SK-N-SH (cell line): ENCODE data around the gene RUFY4. TPM values are rescaled to one million over a fixed set of nuclear protein-coding genes. Genes with fewer than 3 reads are reported as not detected.

Source experiments
- CTCF ChIA-PET: fragments of 300-600, 350-600 bp; formaldehyde crosslinking; extraction: SDS; loops from one replicate; lab custom pipeline; 2021; lab: Yijun Ruan, JAX
- POLR2A ChIA-PET: fragments of 350-600 bp; sonication (Branson Sonifier 250); formaldehyde crosslinking; extraction: SDS; loops from one replicate; lab custom pipeline; 2020; ENCODE audit warnings: antibody characterized with exemption, inconsistent platforms; lab: Yijun Ruan, JAX
- DNase-seq: peaks from one replicate; pipeline ENCODE4 v3.0.0; 2012
- H2AFZ ChIP-seq: fragments of 200-600 bp; sonication (generic); 2 replicates; pipeline ENCODE4 v1.8.1; 2016; ENCODE audit warnings: antibody characterized with exemption, mild to moderate bottlenecking, low read depth
- H3F3A ChIP-seq: fragments of 200-600 bp; sonication (generic); replicated peaks from 2 replicates; pipeline ENCODE3; 2016; ENCODE audit warnings: antibody characterized with exemption, mild to moderate bottlenecking; ENCODE audit not compliant: insufficient read depth
- H3K27ac ChIP-seq, 2 experiments: fragments of 200-500 bp in 1 of 2; fragments of 200-600 bp in 1 of 2; sonication (Bioruptor generic) in 1 of 2; sonication (generic), shearing (Covaris generic) in 1 of 2; 2 replicates each; pipeline versions ENCODE4 v1.5.1 to v1.6.1; 2014 to 2016; ENCODE audit warnings: low read depth in 2 of 2, inconsistent platforms in 1 of 2, low read length in 1 of 2, mild to moderate bottlenecking in 1 of 2, mixed read lengths in 1 of 2
- H3K27me3 ChIP-seq: fragments of 200-600 bp; sonication (generic), shearing (Covaris generic); 2 replicates; pipeline ENCODE4 v1.6.1; 2016; ENCODE audit warnings: mixed run types; ENCODE audit not compliant: insufficient read depth
- H3K36me3 ChIP-seq, 2 experiments: fragments of 200-500 bp in 1 of 2; fragments of 200-600 bp in 1 of 2; sonication (Bioruptor generic) in 1 of 2; sonication (generic) in 1 of 2; replicated peaks in 1 of 2; 2 replicates each; pipeline versions ENCODE3 to v1.5.1; 2014 to 2016; ENCODE audit warnings: low read length in 1 of 2, mild to moderate bottlenecking in 1 of 2; ENCODE audit not compliant: insufficient read depth in 2 of 2, control insufficient read depth in 1 of 2
- H3K4me1 ChIP-seq, 2 experiments: fragments of 200-500 bp in 1 of 2; fragments of 200-600 bp in 1 of 2; sonication (Bioruptor generic) in 1 of 2; sonication (generic), shearing (Covaris generic) in 1 of 2; 2 replicates each; pipeline versions ENCODE4 v1.5.1 to v1.6.1; 2014 to 2016; ENCODE audit warnings: low read depth in 1 of 2, low read length in 1 of 2, mixed run types in 1 of 2; ENCODE audit not compliant: insufficient read depth in 2 of 2, control insufficient read depth in 1 of 2
- H3K4me2 ChIP-seq: fragments of 200-600 bp; sonication (generic), shearing (Covaris generic); 2 replicates; pipeline ENCODE4 v1.6.1; 2017; ENCODE audit warnings: mixed run types
- H3K4me3 ChIP-seq, 2 experiments: fragments of 200-500 bp in 1 of 2; fragments of 200-600 bp in 1 of 2; sonication (Bioruptor generic) in 1 of 2; sonication (generic), shearing (Covaris generic) in 1 of 2; 2 replicates each; pipeline versions ENCODE4 v1.5.1 to v1.8.1; 2014 to 2016; ENCODE audit warnings: low read depth in 2 of 2, inconsistent platforms in 1 of 2, low read length in 1 of 2, mild to moderate bottlenecking in 1 of 2, mixed read lengths in 1 of 2, moderate library complexity in 1 of 2
- H3K79me2 ChIP-seq: fragments of 200-600 bp; sonication (generic); 2 replicates; pipeline ENCODE4 v1.8.1; 2017; ENCODE audit warnings: mild to moderate bottlenecking; ENCODE audit not compliant: insufficient read depth
- H3K9ac ChIP-seq: fragments of 200-600 bp; sonication (generic); 2 replicates; pipeline ENCODE4 v1.6.1; 2017; ENCODE audit warnings: mixed run types
- H3K9me2 ChIP-seq: fragments of 200-600 bp; sonication (generic); 2 replicates; pipeline ENCODE4 v1.6.1; 2017; ENCODE audit warnings: mixed run types
- H3K9me3 ChIP-seq: fragments of 200-600 bp; sonication (generic); 2 replicates; pipeline ENCODE4 v1.6.1; 2017; ENCODE audit warnings: mixed run types, mild to moderate bottlenecking, moderate library complexity
- H4K20me1 ChIP-seq: fragments of 200-600 bp; sonication (generic); 2 replicates; pipeline ENCODE4 v1.6.1; 2017; ENCODE audit warnings: mild to moderate bottlenecking, mixed run types; ENCODE audit not compliant: insufficient read depth
- CTCF ChIP-seq: fragments of 200-600 bp; sonication (generic); IDR thresholded peaks from 2 replicates; pipeline ENCODE4 v1.6.1; 2017; ENCODE audit warnings: antibody characterized with exemption, mild to moderate bottlenecking, moderate library complexity
- ELF1 ChIP-seq: IDR thresholded peaks from 2 replicates; pipeline ENCODE4 v1.4.0; 2012
- FOXJ3 ChIP-seq: sonication (generic); formaldehyde crosslinking; IDR thresholded peaks from 2 replicates; pipeline ENCODE4 v1.5.1; 2020; ENCODE audit warnings: mild to moderate bottlenecking, missing genetic modification reagents
- FOXM1 ChIP-seq: IDR thresholded peaks from 2 replicates; pipeline ENCODE4 v1.4.0; 2012; ENCODE audit warnings: low read depth, mild to moderate bottlenecking
- GABPA ChIP-seq: IDR thresholded peaks from 2 replicates; pipeline ENCODE4 v1.4.0; 2012; ENCODE audit warnings: low read depth, mild to moderate bottlenecking
- GATA2 ChIP-seq: sonication (generic); formaldehyde crosslinking; IDR thresholded peaks from 2 replicates; pipeline ENCODE4 v1.5.0; 2020; ENCODE audit warnings: mild to moderate bottlenecking, missing genetic modification reagents
- IRF3 ChIP-seq: fragments of 150-350 bp; IDR thresholded peaks from 2 replicates; pipeline ENCODE4 v1.6.1; 2016; ENCODE audit warnings: mild to moderate bottlenecking, low read depth, low read length
- MEF2A ChIP-seq: IDR thresholded peaks from 2 replicates; pipeline ENCODE4 v1.4.0; 2012; ENCODE audit warnings: low read depth, borderline replicate concordance
- RAD21 ChIP-seq: IDR thresholded peaks from 2 replicates; pipeline ENCODE4 v1.6.1; 2012; ENCODE audit warnings: mild to moderate bottlenecking, low read length
- RFX5 ChIP-seq: IDR thresholded peaks from 2 replicates; pipeline ENCODE4 v1.6.1; 2012; ENCODE audit warnings: mild to moderate bottlenecking, improper control_type of control experiment, low read length
- RXRA ChIP-seq: IDR thresholded peaks from 2 replicates; pipeline ENCODE4 v1.4.0; 2012; ENCODE audit warnings: low read depth, mild to moderate bottlenecking, borderline replicate concordance
- SIN3A ChIP-seq: IDR thresholded peaks from 2 replicates; pipeline ENCODE4 v1.6.1; 2012; ENCODE audit warnings: low read depth, mild to moderate bottlenecking, low read length, moderate library complexity, borderline replicate concordance
- SMC3 ChIP-seq: IDR thresholded peaks from 2 replicates; pipeline ENCODE4 v1.6.1; 2012; ENCODE audit warnings: low read depth, low read length, improper control_type of control experiment
- TCF12 ChIP-seq: IDR thresholded peaks from 2 replicates; pipeline ENCODE4 v1.4.0; 2012
- TEAD4 ChIP-seq: IDR thresholded peaks from 2 replicates; pipeline ENCODE4 v1.4.0; 2012; ENCODE audit warnings: mild to moderate bottlenecking, borderline replicate concordance; ENCODE audit not compliant: insufficient read depth
- USF2 ChIP-seq: fragments of 150-350 bp; IDR thresholded peaks from 2 replicates; pipeline ENCODE4 v1.6.1; 2017; ENCODE audit warnings: antibody characterized with exemption, low read length, low read depth, borderline replicate concordance
- ZBTB33 ChIP-seq: IDR thresholded peaks from 2 replicates; pipeline ENCODE4 v1.4.0; 2012; ENCODE audit warnings: low read depth, borderline replicate concordance
- WGBS: methylation state at CpG from one replicate; pipeline ENCODE4 v1.1.6; 2017; ENCODE audit warnings: low lambda C conversion rate; 5-methylcytosine and 5-hydroxymethylcytosine counted together
- polyA plus RNA-seq, 3 experiments: library from polyadenylated mRNA; depleted of rRNA; stranded (reverse); fragments of >200 nt; gene quantifications; 2 replicates each; pipeline ENCODE4 v1.2.3, GENCODE V29; 2012

RUFY4 gene
- polyA plus RNA-seq, 1 of the 3 experiments (the other 2 are of a cell fraction), result not detected

GRCh38 chr2:218079943-218080913 lies 11.2 kb downstream of the RUFY4 start:
- Histone ChIP-seq H3K27me3 (0 out of 2 replicates have a peak, but pooled peaks cover under 1% of the 10 kb centered on the region), H3K9ac (no peak overlapping the region), H3K4me1 (no peaks in the 10 kb centered on the region), H3K9me3 (no peaks in the 10 kb centered on the region), H3K27ac (no peak overlapping the region), H4K20me1 (no peaks in the 10 kb centered on the region), H3F3A (no peaks in the 10 kb centered on the region), H3K36me3 (no peaks in the 10 kb centered on the region), H3K4me3 (no peak overlapping the region), H3K79me2 (no peaks in the 10 kb centered on the region), H2AFZ (no peak overlapping the region), H3K4me2 (no peak overlapping the region), H3K9me2 (no peaks in the 10 kb centered on the region)
- no peak for DNase-seq
- ChIA-PET POLR2A (no interaction called here), CTCF (interaction anchor here (1.4 to 2.2 kb wide), 2 partner anchors 12 to 294 kb away, joined by 6 to 9 read pairs; partner anchors contain the start of gene RUFY4)
- WGBS, result 68% methylated on average over 13 of the region's 15 CpGs
- TF ChIP-seq TCF12 (no peak), FOXM1 (no peak), SMC3 (no peak), RXRA (no peak)

GRCh38 chr2:218081063-218081462 lies 12.0 kb downstream of the RUFY4 start:
- H3K27ac ChIP-seq, result no peak overlapping the region
- POLR2A ChIA-PET, result no interaction called here

More at GRCh38 chr2:218081063-218081462, 12.0 kb downstream of the RUFY4 start:
- H3K4me2 ChIP-seq, result no peak overlapping the region
- no peaks in the 10 kb centered on the region for H3K36me3 ChIP-seq
- H3F3A ChIP-seq, result no peaks in the 10 kb centered on the region
- no peaks in the 10 kb centered on the region for H4K20me1 ChIP-seq
- CTCF ChIA-PET, result interaction anchor here (1.4 kb wide), 1 partner anchor 12 kb away, joined by 6 read pairs; the partner anchor contains the start of gene RUFY4
- TF ChIP-seq USF2, result no peak
- TF ChIP-seq GATA2 (CRISPR knock-in tag), result no peak
- TF ChIP-seq ELF1, result no peak
- TF ChIP-seq CTCF, result no peak
- TF ChIP-seq TEAD4, result no peak
- TF ChIP-seq RAD21, result no peak
- no peak for TF ChIP-seq SIN3A
- TF ChIP-seq FOXM1, result no peak
- TF ChIP-seq ZBTB33, result no peak
- TF ChIP-seq IRF3, result no peak
- TF ChIP-seq RXRA, result no peak
- no peak for TF ChIP-seq MEF2A
- TF ChIP-seq TCF12, result no peak
- TF ChIP-seq GABPA, result no peak
- no peak for TF ChIP-seq RFX5
- TF ChIP-seq FOXJ3 (CRISPR knock-in tag), result no peak
- TF ChIP-seq, all 33 proteins: peak for 0
- Histone ChIP-seq H3K9ac (no peak overlapping the region), H3K9me2 (no peaks in the 10 kb centered on the region), H3K4me1 (no peaks in the 10 kb centered on the region), H3K79me2 (no peaks in the 10 kb centered on the region), H3K4me3 (no peak overlapping the region), H2AFZ (no peak overlapping the region), H3K27me3 (no peaks in the 10 kb centered on the region), H3K9me3 (no peaks in the 10 kb centered on the region)
- 51% methylated on average over 2 of the region's 2 CpGs for WGBS
- DNase-seq, result no peak
